ENCODE results near the gene TRPM2.

GRCh38 chr21:44375761-44376241, 22.4 kb downstream of the TRPM2 start:
- TF ChIP-seq CTCF (IDR thresholded peaks at IDR 0.05), result no peak
- no peak for TF ChIP-seq POLR2AphosphoS5 (IDR thresholded peaks at IDR 0.05; ENCODE audit: low read depth, low read length)
- TF ChIP-seq TCF7L2 (IDR thresholded peaks at IDR 0.05; ENCODE audit: low read depth, low read length), result no peak
